NCI-H2107 (cell line): ENCODE results near the gene ITGAE.
"Not testable (repeated sequence)": the region's sequence is repeated elsewhere in the genome, so short reads cannot be mapped to it uniquely, and the experiment has no call there.

ENCODE experiments used
- DNase-seq: peaks from one replicate; lab custom pipeline; 2025; lab: John Stamatoyannopoulos, UW

ITGAE gene

DNA sequence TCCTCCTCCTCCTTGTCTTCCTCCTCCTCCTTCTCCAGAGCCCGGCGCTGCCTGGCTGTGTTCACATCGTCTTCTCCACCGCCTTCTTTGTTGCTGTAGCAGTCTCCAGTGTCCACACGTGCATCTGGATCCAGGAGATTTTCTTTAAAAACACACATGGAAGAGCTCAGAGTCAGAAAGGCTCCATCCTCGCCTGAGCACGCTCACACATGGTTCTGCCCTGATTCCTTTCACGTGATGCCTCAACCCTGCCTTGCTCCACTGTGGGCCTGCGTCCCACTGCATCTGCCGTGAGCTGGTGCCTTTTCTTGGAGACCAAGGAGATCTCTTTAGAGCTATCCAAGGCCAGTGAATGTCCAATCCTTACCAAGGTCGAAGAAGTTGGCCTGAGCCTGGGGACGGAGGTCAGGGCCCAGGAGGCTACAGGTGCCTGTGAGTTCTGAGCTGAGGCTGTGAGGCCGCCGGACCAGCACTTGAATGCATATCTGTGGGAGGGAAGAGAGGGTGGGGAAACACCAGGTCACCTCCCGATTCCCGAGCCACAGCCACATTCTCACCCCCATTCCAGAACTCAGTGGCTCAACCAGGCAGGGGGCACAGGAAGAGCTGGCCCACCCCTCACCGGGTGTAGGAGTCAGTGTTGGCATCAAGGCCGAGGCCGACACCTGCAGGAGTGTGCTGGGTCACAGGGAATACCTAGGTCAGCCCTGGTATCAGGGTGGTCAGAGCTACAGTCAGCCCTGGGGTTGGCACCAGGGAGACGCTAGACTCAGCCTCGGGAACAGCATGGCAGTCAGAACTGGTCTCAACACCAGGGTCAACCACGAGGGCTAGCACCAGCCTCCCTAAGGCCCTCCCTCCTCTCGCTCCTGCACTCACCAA is 39.7 kb downstream of the ITGAE start:
- no peak for DNase-seq

- DNase-seq, result no peak
These were observed 41.3 kb downstream of the ITGAE start for GRCh38 chr17:3759597-3760216.

DNA sequence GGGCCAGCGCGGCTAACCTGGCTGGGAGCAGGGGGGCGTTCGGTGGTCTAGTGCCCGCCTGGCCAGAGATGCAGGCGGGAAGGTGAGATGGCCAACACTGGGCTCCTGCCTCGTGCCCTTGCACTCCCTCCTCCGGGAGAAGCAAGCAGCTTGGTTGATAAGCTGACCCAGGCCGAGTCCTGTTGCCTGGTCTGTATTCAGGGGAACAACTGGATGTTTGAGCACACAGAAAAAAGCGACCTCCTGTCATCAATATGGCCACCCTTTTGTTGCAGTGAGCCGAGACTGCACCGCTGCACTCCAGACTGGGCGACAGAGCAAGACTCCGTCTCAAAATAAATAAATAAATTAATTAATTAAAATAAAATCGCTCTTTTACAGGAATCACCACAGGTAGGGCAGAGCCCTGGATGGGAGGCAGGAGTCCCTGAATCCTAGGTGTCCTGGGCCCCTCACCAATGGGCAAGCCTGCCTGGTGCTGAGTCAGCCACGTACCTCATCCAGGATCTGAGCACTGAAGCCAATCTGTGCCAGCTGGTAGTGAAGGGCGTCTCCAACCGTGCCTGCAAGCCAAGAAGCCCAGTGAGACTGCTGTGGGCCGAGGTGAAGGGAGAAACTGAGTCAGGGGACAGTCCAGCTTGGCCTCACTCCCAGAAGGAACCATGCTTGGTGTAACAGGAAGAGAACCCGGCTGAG is 45.5 kb downstream of the ITGAE start:
- no peak for DNase-seq

- peak; percentile 95 for DNase-seq
These were observed 46.3 kb downstream of the ITGAE start for GRCh38 chr17:3754458-3755334.

DNA sequence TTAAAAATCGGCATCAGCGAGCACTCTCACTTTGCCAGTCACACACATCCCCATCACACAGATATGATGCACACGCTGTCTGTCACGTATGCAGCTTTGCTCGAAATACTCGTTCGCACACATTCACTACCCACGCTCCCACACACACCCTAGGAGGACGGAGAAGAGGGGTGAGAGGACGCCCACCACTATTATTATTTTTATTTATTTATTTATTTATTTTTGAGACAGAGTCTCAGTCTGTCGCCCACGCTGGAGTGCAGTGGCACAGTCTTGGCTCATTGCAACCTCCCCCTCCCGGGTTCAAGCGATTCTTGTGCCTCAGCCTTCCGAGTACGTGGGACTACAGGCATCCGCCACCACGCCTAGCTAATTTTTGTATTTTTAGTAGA is 46.9 kb downstream of the ITGAE start:
- DNase-seq, result no peak

GRCh38 chr17:3753624-3754023 is 47.4 kb downstream of the ITGAE start:
- no peak for DNase-seq

DNA sequence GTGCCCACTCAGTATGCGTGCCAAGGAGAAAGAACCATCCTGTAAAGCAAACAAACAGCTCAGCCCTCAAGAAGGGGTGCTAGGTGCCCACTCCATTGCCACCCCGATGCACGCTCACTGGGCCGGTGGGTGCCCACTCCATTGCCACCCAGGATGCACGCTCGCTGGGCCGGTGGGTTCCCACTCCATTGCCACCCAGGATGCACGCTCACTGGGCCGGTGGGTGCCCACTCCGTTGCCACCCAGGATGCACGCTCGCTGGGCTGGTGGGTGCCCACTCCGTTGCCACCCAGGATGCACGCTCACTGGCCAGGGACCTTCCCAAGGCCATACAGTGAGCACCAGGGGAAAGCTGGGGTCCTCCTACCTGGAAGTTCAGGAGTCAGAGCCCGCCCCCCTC is 49.2 kb downstream of the ITGAE start:
- no peak for DNase-seq

GRCh38 chr17:3750926-3751325 is 50.1 kb downstream of the ITGAE start:
- no peak for DNase-seq

DNA sequence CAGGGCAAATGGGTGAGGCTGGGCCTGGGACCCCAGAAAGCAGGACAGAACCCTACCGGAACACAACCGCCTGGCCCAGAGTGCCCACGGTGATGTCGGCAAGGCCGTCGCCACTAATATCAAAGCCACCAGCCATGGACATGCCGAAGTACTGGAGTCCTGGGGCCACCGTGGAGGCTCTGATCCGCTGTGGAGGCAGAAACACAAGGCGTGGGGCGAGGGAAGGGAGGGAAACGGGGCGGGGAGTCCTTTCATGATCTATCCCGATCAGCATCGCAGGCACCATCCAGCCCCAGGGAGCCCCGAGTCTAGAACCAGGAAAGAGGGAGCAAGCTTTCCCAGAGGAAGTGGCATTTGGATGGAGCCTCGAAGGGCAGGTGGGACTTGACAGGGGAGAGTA is 50.7 kb downstream of the ITGAE start:
- DNase-seq, result no peak

DNA sequence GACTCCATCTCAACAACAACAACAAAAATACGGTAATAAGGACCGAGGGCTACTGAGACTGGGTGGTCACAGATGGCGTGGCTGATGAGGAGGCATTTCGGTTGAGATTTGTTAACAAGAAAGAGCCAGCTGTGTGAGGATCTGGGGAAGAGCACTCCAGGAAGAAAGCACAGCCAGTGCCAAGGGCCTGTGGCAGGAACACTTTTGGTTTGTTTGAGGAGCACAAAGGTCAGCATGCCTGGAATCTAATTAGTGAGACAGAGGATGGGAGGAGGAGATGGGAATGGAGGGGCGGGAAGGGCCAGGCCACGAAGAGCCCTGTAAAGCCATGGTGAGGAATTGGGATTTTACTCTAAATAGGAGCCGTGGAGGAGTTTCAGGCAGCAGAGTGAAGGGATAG is 52.4 kb downstream of the ITGAE start:
- no peak for DNase-seq

DNA sequence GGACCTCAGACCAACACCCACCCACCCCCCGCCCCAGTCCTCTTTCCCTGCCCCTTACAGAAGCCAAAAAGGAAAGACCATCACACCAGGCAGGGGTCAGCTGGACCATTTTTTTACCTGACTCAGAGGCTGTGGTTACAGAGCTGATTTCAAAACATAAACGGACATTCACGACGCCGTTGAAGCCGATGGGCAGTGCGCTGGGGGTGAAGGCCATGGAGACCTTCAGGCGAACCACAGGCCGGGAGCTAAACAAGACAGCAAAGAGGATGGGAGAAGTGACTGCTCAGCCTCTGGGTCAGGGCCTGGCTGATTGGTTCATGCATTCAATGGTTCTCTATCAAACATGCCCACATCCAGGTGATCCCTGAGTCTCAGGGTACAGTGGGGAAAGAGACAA is 53.2 kb downstream of the ITGAE start:
- DNase-seq, result no peak

DNA sequence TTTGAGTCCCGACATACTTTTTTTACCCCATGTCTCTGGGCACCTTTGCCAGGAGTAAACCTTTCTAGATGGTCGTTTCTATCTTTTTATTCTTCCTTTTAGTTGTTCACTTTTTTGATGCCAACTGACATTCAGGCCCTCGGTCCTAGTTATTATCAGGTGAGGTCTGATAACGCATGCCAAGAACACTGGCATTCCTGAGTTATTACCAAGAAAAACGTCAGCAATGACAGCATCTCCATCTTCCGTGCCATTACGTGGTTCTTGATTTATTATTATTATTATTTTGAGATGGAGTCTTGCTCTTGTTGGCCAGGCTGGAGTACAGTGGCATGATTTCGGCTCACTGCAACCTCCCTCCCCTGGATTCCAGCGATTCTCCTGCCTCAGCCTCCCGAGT is 55.9 kb downstream of the ITGAE start:
- no peak for DNase-seq

- no peak for DNase-seq
These were observed 57.0 kb downstream of the ITGAE start for GRCh38 chr17:3744014-3744413.

GRCh38 chr17:3740611-3741073 is 60.3 kb downstream of the ITGAE start:
- no peak for DNase-seq

DNA sequence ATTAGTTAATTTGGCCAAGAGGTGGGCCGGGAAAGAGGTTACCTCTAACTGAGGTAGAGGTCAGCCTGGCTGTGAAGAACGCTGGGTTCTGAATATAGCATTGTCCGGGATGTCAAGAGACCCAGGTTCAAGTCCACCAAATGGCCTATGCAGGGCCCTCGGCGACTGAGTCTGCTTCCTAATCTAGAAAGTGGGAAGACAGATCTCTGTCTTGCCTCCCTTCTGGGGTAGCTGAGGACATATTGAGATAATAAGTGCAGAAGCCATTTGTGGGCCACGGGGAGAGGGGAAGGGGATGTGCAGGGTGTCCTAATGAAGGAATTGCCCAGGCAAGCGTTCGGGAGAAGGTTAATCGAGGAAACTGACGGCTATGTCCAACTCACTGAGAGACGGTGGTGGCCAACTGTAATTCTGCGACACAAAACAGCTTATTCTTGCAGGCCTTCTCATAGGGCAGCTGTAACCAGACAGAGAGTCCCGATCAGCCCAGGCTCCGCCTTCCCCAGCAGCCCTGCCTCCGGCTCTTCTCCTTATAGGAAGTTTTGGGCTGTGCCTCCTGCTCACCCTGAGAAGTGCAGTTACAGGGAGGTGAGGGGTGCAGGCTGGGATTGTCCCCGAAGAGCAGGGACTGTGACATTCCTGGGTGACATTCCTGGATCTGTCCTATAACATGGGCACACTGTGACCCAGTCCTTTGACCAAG is 61.4 kb downstream of the ITGAE start:
- DNase-seq, result no peak

- DNase-seq, result peak; percentile 15
These were observed 62.3 kb downstream of the ITGAE start for GRCh38 chr17:3738562-3739295.

DNA sequence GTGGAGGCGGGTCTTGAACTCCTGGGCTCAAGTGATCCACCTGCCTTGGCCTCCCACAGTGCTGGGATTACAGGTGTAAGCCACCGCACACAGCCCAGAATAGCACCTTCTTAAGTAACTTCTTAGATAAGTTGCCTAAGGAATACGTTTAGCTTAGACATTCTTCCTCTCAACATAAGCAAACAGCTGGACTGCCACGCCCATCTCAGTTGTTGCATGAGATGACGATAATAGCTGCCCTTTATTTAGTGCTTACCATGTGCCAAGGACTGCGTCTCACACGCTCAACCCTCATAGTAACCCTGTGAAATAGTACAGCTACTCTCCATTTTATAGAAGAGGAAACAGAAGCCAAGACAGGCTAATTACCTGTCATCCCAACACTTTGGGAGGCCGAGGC is 65.5 kb downstream of the ITGAE start:
- DNase-seq, result no peak

- DNase-seq, result not testable (repeated sequence)
These were observed 66.1 kb downstream of the ITGAE start for GRCh38 chr17:3734911-3735276.

DNA sequence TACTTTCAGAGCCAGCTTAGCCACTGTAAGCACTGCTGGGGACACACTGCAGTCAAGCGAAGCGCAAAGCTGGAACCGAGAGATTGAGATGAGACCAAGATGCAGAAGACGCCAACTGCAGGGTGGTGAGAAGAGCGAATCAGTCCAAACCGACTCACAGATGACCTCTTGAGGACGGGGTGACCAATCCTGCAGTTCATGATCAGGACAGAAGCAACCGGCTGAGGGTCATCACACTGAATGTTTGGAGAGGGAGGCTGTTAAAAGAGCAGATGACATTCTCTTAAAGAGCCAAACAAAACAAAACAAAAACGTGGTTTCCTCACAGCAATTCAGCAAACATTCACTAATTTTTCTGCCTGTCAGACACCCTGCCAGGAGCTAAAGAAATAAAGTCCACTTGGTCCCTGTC is 68.8 kb downstream of the ITGAE start:
- DNase-seq, result no peak

DNA sequence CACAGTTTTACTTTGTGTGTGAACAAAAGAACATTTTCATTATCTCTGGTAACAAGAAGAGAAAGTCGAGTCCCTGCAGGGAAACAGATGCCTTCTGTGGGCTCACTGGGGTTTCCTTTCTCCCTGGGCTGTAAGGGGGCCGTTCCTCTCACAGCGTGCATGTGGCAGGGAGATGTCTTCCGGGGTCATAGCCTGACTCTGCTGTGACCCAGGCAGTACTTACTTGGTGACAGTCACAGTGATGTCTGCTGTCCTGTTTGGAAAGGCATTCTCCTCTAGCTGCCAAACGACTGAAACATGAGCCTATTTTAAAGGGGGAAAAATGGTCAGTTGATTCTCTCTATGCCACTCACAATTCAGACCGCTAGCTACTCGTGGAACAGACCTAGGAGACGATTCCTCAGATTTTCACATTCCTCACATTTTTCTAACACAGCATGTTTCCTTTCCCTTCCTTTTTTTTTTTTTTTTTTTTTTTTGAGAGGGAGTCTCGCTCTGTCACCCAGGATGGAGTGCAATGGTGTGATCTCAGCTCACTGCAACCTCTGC is 70.0 kb downstream of the ITGAE start:
- no peak for DNase-seq
